ENCODE measurements around the gene PRRX2.
"Not testable (repeated sequence)": the region's sequence is repeated elsewhere in the genome, so short reads cannot be mapped to it uniquely, and the experiment has no call there.

Gene PRRX2

DNA sequence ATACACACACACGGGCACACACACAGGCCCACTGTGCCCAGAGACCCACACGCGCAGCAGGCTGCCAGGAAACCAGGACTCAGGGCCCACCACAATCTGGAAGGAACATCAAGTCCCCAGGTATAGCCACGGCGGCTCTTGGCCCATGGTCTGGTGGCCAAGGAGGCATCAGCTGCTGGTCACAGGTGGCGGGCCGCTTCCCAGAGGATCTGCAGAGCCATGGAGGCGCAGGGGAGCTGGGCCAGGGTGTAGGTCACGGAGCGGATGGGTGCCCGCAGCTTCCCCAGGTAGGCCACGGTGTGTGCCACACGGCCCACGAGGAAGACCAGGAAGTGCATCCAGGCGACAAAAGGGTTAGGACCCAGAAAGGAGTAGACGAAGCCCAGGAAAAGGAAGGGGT, 74.0 kb downstream of the PRRX2 start:
- no peak for DNase-seq

DNA sequence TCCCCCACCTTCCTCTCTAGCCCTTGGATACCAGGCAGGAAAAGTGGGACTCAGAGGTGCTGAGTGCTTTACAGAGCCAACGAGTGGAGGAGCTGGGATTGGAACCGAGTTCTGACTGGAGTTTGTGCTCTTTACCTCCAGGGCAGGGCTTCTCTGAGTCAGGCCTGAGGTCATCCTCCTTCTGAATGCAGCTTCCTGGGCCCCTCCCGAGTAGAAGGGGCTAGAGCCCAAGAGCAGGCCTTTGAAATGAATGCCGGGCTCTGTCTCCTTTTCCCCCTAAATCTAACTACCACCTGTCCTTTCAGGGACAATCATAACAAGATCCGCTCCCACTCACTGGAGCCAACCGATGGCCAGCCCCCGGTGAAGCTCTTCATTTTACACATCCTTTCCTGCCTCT, 74.7 kb downstream of the PRRX2 start:
- DNase-seq, result no peak

DNA sequence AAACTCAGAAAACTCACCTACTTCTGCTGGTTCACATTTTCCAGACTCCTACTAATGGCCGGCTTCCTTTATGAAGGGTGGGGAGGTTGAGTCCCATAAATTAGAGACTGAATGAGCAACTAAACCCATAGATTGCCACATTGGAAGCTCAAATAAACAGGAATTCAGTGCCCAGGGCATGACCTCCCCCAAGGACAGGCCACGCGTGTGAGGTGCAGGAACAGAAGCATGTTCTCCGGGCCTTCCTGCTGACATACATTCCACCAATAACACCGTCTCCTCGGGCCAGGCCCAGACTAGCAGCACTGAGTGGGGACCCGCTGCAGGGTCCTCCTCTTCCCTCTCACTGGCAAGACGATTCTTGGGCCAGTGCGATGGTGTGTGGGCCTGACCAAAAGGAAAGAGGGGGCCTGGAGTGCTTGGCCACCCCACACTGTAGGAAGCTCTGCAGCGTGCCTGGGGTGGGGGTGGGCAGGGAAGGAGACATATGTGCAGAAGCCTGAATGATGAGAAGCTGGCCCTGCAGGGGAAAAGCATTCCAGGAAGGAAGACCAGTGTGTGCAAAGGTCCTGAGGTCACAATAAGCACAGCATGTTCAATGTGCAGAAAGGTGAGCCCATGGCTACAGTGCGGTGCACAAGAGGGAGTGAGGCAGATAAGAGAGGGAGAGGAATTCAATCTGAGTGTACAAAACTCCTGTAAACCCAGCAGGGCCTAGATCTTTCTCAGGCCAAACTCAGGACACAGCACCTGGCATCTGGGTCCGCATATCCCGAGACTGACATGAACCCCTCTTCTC, 75.4 kb downstream of the PRRX2 start:
- no peak for DNase-seq

DNA sequence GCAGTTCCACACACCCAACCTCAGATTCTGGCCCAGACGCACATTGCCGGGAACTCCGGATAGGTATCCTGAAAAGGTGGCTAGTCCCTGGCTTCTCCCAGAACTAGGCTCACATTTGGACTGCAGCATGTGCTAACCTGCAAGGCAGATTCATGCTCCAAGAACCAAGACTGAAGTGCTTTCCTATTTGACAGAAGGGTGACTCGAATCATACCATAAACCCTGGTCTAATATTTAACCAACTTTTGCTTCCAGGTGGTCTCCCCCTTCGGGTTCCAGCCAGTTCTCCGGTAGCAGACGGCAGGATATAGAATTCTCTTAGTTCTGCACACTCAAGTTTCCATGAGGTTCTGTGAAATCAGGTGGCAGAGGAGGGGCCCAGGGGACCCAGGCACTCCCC, 79.8 kb downstream of the PRRX2 start:
- no peak for DNase-seq

DNA sequence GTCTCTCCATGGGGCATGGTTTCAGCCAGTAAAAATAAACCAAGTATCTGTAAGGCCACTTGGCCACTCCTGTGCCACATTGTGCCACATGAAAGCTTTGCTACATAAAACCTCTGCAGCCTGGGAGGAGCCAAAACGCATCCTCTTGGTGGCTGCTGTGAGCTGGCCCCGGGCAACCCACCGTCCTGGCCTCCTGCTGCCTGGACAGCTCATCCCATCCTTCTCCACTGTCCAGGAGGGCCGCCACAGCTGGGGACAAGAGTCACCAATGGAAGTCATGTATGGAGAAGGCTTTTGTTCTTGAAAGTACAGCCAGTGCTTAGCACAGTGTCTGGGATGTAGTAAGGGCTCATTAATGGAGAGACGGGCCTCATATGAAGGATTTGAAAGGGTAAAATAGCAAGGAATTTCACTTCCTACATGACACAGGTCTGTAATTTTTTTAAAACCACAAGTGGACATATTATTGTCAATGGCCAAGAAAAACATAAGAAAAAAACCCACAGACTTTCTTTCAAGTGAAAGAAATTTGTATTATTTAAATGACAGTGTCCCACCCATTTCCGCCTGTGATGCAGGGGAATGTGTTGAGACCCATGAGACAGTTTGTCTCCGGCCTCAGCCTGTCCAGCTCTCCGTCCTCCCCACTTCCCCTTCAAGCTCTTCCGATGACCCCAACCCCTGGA, 80.8 kb downstream of the PRRX2 start:
- no peak for DNase-seq

DNA sequence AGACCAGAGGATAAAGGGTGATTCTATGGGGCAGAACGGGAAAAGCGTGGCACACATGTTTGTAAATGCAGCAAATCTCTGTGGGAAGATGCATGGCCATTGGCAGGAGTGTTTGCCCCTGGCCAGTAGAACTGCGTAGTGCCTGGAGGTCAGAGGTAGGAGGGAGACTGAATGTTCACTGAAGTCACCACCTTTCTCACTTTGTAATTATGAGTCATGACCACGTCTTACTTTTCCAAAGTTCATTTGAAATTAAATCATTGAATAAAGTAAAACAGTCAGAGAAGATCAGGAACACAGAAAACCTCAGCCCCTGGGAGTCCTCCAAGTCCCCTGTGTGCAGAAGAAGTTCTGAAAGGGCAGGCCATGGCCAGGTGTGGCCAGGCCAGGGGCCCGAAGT, 82.8 kb downstream of the PRRX2 start:
- DNase-seq, result no peak

DNA sequence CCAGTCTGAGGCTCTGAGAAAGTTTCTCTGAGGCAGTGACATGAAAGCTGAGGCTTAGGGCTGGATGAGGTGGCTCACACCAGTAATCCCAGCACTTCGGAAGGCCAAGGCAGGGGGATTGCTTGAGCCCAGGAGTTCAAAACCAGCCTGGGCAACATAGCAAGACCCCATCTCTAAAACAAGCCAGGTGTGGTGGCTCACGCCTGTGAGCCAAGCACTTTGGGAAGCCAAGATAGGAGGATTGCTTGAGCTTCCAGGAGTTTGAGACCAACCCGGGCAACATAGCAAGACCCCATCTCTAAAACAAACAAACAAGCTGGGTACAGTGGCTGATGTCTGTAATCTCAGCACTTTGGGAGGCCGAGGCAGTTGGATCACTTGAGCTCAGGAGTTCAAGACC, 83.6 kb downstream of the PRRX2 start:
- DNase-seq, result not testable (repeated sequence)

DNA sequence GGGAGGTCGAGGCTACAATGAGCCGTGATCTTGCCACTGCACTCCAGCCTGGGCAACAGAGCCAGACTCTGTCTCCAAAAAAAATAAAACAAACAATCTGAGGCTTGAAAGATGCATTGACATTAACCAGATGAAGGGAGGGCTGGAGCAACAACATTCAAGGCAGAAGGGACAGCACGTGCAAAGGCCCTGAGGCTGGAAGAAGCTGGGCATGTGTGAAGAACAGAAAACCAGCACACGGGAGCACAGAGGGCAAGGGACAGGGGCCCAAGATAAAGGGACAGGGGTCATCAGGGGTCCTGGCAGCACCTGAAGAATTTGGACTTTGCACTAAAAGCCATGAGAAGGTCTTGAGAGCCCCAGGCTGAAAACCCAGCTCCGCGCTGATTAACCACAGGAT, 84.1 kb downstream of the PRRX2 start:
- DNase-seq, result no peak

DNA sequence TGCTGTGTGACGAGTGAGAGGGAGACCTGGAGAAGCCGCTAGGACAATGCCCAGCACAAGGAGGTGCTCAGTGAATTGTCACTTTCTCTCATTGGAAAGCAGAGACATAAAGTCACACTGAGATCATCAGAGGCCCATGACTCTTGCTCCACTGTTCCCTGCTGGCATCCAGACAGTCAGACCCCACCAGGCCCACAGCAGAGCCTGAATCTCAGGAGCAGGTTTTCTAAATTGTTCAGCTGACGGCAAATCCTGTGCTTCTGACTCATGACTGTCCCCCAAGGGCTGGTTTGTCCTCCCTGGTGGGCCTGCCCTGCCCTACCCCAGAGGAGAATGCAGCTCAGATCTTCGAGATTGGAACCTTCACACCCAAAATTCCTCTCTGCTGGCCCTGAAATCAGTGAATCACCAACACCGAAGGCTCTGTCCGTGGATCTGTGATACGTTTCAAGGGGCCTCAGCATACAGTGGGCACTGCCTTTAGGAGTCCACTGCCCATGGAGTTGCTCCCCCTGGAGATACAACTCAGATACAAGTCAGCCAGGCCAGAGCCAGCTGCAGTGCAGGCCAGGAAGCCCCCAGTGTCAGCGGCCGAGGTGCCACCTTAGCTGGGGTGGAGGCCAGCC, 84.7 kb downstream of the PRRX2 start:
- no peak for DNase-seq

DNA sequence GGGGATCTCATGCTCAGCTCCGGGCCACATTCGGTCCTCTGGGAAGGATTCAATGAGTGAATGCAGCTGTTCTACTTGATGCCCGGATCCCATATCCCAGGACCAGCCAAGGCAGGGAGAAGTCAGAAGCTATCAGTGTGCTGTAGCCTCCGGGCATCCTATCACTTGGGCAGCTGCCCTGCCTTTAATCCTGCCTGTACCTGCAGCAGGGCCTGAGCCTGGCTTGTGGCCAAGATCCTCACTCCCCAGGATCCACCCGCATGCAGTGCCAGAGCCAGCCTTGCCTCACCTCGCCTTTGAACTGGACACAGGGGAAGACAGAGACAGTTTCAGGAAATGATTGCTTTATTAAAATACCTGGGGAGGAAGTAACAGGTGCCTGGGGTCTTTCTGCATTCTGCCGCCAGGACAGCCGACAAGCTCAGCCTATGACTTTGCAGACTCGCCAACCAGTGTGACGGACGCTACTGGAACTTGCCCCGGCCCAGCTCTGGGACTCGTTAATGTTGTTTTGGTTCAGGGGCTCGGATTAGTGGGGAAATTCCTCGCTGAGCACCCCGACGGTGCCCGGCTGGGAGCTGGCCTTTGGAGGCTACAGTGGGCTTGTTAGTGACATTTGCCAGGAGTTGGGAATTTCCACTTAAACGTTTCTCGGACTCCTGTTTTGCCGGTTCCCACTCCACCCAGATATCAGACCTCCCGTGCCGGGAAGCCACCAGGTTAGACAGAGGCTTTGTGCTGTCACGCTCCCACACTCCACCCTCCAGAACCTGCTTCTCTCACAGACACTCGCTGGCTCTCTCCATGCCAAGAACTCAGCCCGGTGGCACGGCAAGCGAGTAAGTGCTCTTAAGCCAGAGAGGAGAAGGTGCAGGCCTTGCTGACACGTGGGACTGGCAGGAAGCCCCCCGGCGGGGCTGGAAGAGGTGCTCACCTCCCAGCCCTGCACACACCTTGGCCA, 86.7 kb downstream of the PRRX2 start:
- DNase-seq, result no peak

DNA sequence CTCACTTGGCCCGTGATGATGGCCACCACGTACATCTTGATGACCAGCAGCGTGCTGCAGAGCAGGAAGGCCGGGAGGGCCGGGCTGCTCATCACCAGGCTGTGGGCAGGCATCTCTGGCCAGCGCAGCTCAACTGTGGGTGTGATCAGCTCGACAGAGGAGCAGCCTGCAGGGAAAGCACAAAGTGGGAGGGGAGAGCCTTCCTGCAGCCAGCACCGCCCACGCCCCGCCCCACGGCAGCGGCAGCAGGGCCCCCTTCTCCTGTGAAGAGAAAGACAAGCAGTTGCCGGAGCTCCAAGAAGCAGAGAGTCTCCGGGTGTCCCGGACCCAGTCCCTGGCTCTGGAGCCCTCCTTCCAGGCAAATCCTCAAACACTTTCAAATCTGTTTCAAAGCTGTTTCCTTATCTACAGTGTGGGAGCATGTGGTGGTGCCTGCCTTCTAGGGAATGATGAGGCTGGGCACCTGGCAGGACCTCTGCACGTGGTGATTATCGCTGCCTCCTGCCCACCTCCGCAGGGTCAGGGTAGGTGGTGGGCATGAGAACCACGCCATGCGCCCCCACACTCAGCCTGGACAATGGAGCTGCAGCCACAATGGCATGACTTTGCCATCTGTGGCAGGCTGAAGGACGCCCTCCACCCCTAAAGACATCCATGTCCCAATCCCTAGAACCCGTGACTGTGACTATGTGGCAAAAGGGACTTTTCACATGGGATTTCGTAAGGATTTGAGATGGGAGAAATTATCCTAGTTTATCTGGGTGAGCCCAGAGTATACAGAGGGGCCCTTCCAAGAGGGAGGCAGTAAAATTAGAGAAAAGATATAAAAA, 87.7 kb downstream of the PRRX2 start, which contains the start of gene PTGES:
Gene PTGES (minus strand): TSS at position 143 of the 830 bp plus-strand sequence. CDS start 30 bp downstream, at position 113.
- peak; percentile 23 for DNase-seq

DNA sequence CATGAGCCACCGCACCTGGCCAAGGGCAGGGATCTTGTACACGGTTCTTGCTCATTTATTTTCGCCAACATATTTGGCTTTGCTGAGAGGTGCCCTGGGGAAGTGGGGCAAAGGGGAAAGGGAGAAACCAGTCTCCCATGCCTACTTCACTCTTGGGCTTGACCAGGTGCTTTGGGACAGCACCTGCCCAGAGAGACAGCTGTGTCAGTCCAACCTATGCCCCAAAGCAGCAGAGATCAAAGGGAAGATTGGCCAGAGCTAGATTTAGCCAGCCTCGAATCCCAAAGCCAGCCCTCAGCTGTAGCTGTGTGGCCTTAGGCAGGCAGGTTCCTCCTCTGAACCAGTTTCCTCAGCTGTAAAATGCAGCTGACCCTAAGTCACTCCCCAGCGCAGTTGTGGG, 89.7 kb downstream of the PRRX2 start:
- DNase-seq, result no peak

DNA sequence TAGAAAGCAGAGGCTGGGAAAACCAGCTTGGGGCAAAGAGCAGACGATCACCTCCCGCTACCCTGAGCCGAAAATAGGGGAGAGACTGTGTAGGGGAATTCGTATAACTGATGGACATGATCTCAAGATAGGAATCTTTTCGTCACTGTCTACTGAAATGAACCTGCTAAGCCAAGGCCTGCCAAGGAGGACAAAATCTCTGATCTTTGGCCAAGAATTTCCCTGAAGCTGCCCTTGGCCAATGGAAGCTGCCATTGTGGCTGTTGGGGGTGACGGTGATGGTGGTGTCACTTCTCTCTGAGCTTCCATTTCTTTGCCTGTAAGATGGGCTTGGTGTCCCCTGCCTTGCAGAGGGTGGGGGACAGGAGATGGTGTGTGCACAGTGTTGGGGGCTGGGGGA, 90.7 kb downstream of the PRRX2 start:
- DNase-seq, result no peak

DNA sequence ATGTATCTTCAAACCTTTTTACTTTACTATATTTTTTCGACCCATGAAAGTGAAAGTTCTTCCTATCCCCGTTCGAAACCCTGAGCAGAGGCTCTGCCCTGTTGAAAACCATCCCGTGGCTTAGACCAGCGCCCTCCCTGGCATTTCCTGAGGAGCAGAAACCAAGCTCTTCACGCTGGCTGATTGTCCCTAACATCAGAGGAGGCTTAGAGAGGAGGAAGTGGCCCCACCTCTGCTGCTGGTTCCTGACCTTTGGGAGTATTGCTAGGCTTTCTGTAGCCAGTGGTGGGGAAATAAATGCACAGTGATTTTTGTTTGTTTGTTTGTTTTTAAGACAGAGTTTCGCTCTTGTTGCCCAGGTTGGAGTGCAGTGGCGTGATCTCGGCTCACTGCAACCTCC, 91.6 kb downstream of the PRRX2 start:
- no peak for DNase-seq

DNA sequence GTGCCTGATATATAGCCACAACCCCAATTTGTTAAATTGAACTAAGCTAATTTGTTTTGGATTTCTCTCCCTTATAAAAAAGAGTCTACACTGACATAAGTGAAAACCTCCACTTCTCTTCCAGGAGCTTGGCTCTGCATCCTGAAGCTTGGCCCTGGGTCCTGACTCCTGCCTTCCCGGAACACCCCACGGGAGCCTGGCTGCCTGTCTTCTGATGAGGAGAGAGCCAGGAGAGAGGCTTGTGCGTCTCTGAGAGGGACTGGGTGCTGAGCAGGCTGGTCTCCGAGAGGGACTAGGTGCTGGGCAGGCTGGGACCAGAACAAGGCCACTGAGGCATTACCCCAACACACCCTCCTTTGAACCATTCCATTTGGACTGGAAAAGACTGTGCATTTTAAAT, 93.9 kb downstream of the PRRX2 start:
- no peak for DNase-seq

DNA sequence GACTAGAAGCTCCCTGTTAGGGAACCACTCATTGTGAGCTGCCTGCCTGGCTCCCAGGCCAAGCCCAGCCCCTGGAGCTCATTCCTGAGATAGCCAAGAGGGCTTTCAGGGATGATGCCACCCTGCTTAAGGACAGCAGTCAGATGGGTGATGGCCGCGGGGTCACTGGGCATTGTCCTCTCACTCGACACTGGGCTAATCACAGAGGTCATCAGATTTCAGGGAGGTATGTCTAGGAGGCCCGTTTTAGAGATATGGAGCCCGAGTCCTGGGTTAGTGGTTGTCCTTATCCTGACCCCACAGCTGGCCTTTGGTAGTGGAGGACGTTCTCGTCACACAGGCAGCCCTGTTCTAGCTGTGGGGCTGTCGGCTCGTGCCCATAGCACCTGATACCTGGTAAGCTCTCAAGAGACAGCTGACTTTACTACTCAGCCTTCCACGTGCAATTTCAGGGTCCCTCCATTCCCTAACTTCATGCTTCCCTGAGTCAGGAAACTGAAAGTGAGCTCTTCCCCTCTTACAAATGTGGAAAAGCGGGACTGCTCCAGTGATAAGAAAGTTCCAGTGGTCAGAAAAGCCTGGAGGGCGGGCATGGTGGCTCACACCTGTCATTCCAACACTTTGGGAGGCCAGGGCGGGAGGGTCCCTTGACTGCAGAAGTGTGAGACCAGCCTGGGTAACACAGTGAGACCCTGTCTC, 94.5 kb downstream of the PRRX2 start:
- no peak for DNase-seq

DNA sequence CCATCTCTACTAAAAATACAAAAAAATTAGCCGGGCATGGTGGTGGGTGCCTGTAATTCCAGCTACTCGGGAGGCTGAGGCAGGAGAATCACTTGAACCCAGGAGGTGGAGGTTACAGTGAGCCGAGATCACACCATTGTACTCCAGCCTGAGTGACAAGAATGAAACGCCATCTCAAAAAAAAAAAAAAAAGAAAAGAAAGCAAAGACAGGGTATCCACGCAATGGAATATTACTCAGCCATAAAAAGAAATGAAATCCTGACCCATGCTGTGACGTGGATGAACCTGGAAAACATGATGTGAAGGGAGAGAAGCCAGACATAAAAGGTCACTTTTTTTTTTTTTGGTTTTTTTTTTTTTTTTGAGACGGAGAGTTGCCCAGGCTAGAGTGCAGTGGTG, 95.3 kb downstream of the PRRX2 start:
- DNase-seq, result not testable (repeated sequence)

DNA sequence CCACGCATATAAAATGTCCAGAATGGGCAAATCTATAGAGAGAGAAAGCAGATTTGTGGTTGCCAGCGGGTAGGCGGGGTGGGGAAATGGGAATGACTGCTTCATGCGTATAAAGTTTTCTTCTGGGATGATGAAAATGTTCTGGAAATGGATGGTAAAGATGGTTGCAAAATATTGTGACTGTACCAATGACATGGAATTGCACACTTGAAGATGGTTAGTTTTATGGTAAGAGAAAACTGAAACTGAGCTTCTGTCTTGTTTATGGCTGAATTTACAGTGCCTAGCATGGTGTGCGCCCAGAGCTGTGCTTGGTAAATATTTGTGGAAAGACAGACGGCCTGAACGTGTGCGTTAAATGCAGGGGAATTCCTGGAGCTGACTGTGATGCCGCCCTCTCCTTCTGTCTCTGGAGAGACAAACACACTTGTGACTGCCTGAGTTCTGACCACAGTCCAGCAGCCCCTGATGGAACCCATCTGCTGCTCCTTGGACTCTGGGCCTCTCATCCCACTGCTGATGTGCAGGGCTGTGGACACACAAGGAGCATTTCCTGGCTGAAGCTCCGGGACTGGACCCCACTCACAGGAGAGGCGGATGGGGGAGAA, 96.0 kb downstream of the PRRX2 start:
- DNase-seq, result no peak

DNA sequence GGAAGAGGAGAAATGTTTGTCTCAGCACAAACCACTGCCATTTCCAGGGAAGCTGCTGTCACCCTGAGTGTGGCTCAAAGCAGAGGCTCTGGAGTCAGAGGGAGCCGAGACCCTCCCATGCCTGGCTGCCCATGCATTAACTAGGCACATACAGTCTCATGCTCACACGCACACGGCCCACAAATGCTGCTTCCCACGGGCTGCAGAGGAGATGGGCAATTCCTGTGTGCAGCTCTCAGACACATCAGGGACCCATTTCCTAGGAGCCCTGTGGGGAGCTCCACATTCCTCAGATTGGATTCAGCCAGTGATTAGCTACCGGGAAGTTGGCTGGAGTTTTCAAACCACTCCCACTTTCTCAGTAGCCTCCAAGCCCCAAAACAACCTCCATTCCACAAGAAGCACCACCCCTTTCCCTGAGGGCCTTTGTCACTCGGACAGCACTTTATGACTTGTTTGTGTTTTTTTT, 96.5 kb downstream of the PRRX2 start:
- no peak for DNase-seq

DNA sequence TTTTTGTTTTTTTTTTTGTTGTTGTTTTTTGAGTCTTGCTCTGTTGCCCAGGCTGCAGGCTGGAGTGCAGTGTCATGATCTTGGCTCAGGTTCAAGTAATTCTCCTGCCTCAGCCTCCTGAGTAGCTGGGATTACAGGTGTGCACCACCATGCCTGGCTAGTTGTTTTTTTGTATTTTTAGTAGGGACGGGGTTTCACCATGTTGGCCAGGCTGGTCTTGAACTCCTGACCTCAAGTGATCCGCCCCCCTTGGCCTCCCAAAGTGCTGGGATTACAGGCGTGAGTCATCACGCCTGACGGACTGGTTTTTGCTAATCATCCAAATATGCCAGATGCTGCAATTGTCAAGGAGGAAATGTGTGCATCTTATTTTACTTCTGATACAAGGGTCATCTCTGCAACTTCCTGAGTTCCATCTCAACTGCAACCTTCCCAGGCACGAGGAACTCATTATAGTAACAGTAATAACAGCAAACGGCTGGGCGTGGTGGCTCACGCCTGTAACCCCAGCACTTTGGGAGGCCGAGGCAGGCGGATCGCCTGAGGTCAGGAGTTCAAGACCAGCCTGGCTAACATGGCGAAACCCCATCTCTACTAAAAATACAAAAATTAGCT, 97.0 kb downstream of the PRRX2 start:
- not testable (repeated sequence) for DNase-seq
